HCT116 (cell line): Measurements from ENCODE around the gene FAM193A. TPM values are rescaled to one million over a fixed set of nuclear protein-coding genes. Genes with fewer than 3 reads are reported as not detected.
"Not testable (repeated sequence)": the region's sequence is repeated elsewhere in the genome, so short reads cannot be mapped to it uniquely, and the experiment has no call there.

Source experiments
- ATAC-seq: fragments of 200-7000 bp; cut with Tn5 transposase; 2 replicates; pipeline ENCODE4 v1.9.1; 2020; ENCODE audit warnings: mild to moderate bottlenecking, moderate library complexity
- BruUV-seq: library from RNA; stranded (reverse); fragments of 400-500 nt; replicated peaks from 2 replicates; lab custom pipeline; 2021; lab: Mats Ljungman, UMichigan
- CTCF ChIA-PET: fragments of 300-600 bp; sonication (Branson Sonifier 250); formaldehyde crosslinking; loops from one replicate; lab custom pipeline; 2021; ENCODE audit warnings: antibody characterized with exemption; lab: Charles Lee
- POLR2A ChIA-PET: fragments of 300-600, 350-600 bp; sonication (Branson Sonifier 250); formaldehyde crosslinking; loops from one replicate; lab custom pipeline; 2021; ENCODE audit warnings: antibody characterized with exemption; lab: Charles Lee
- RAD21 ChIA-PET, 2 experiments: fragments of 300-600 bp; sonication (Branson Sonifier 250); formaldehyde crosslinking; loops; one replicate each; lab custom pipeline; 2023; ENCODE audit warnings: low total read pairs in 2 of 2; ENCODE audit not compliant: uncharacterized antibody in 2 of 2, unreplicated experiment in 2 of 2, low non-redundant PET in 1 of 2; lab: Charles Lee
- DNase-seq: peaks from one replicate; pipeline ENCODE4 v3.0.0-alpha.2; 2010; ENCODE audit warnings: low read depth, low spot score
- H2AFZ ChIP-seq: fragments of 200-600 bp; shearing (Covaris generic), sonication (generic); 2 replicates; pipeline ENCODE4 v1.6.1; 2017; ENCODE audit warnings: low read depth, mixed run types, mixed read lengths, antibody characterized with exemption, low read length; ENCODE audit not compliant: poor library complexity, severe bottlenecking
- H3K27ac ChIP-seq: 2 replicates; pipeline ENCODE4 v1.5.1; 2012; ENCODE audit warnings: low read depth, low read length
- H3K27me3 ChIP-seq: fragments of 200-600 bp; sonication (generic); 2 replicates; pipeline ENCODE4 v1.6.1; 2016; ENCODE audit warnings: mixed run types, low read length, mixed read lengths; ENCODE audit not compliant: insufficient read depth
- H3K36me3 ChIP-seq, 2 experiments: fragments of 200-500 bp in 1 of 2; fragments of 200-600 bp in 1 of 2; sonication (Bioruptor generic) in 1 of 2; sonication (generic) in 1 of 2; 2 replicates each; pipeline versions ENCODE4 v1.5.1 to v1.6.1; 2014 to 2016; ENCODE audit warnings: low read length in 2 of 2, inconsistent platforms in 1 of 2, mixed read lengths in 1 of 2, mixed run types in 1 of 2; ENCODE audit not compliant: insufficient read depth in 2 of 2, control insufficient read depth in 1 of 2
- H3K4me1 ChIP-seq, 2 experiments: fragments of 200-600 bp in 1 of 2; sonication (generic) in 1 of 2; 2 replicates each; pipeline versions ENCODE4 v1.5.1 to v1.6.1; 2012 to 2017; ENCODE audit warnings: low read length in 2 of 2, inconsistent platforms in 1 of 2, mild to moderate bottlenecking in 1 of 2, mixed read lengths in 1 of 2, mixed run types in 1 of 2, moderate library complexity in 1 of 2; ENCODE audit not compliant: insufficient read depth in 2 of 2, control insufficient read depth in 1 of 2
- H3K4me2 ChIP-seq: fragments of 200-600 bp; sonication (generic); 2 replicates; pipeline ENCODE4 v1.6.1; 2017; ENCODE audit warnings: mixed run types, low read length, mixed read lengths
- H3K4me3 ChIP-seq, 2 experiments: fragments of 200-600 bp in 1 of 2; sonication (generic) in 1 of 2; replicated peaks in 1 of 2; 2 replicates each; pipeline ENCODE4 v1.5.1; 2011 to 2016; ENCODE audit warnings: low read length in 2 of 2, control low read depth in 1 of 2, low read depth in 1 of 2, mild to moderate bottlenecking in 1 of 2, mixed read lengths in 1 of 2, mixed run types in 1 of 2
- H3K79me2 ChIP-seq: fragments of 200-600 bp; sonication (generic); 2 replicates; pipeline ENCODE4 v1.6.1; 2017; ENCODE audit warnings: mild to moderate bottlenecking, mixed run types, low read length, moderate library complexity, mixed read lengths; ENCODE audit not compliant: insufficient read depth
- H3K9ac ChIP-seq: fragments of 200-600 bp; sonication (generic); 2 replicates; pipeline ENCODE4 v1.6.1; 2016; ENCODE audit warnings: low read length, mixed read lengths
- H3K9me2 ChIP-seq: fragments of 200-600 bp; sonication (generic), shearing (Covaris generic); 2 replicates; pipeline ENCODE4 v1.6.1; 2017; ENCODE audit warnings: mixed run types, mild to moderate bottlenecking, moderate library complexity; ENCODE audit not compliant: insufficient read depth
- H3K9me3 ChIP-seq, 2 experiments: fragments of 200-500 bp in 1 of 2; fragments of 200-600 bp in 1 of 2; sonication (Bioruptor generic) in 1 of 2; sonication (generic) in 1 of 2; 2 replicates each; pipeline ENCODE4 v1.6.1; 2014 to 2017; ENCODE audit warnings: low read length in 2 of 2, mixed read lengths in 2 of 2, inconsistent platforms in 1 of 2, low read depth in 1 of 2, mild to moderate bottlenecking in 1 of 2, mixed run types in 1 of 2, moderate library complexity in 1 of 2; ENCODE audit not compliant: control insufficient read depth in 1 of 2, insufficient read depth in 1 of 2
- H4K20me1 ChIP-seq: fragments of 200-600 bp; sonication (generic), shearing (Covaris generic); 2 replicates; pipeline ENCODE4 v1.6.1; 2017; ENCODE audit warnings: mixed run types, mild to moderate bottlenecking, moderate library complexity; ENCODE audit not compliant: insufficient read depth
- JUND ChIP-seq: IDR thresholded peaks from 2 replicates; pipeline ENCODE4 v1.6.1; 2012
- POLR2A ChIP-seq: IDR thresholded peaks from 2 replicates; pipeline ENCODE4 v1.7.0; 2011; ENCODE audit warnings: borderline replicate concordance; ENCODE audit not compliant: insufficient read depth, insufficient read length; ENCODE audit errors: extremely low read depth
- RAD21 ChIP-seq: IDR thresholded peaks from 2 replicates; pipeline ENCODE4 v1.6.1; 2012; ENCODE audit warnings: low read depth, mild to moderate bottlenecking
- SIN3A ChIP-seq: IDR thresholded peaks from 2 replicates; pipeline ENCODE4 v1.6.1; 2012; ENCODE audit warnings: low read depth
- YY1 ChIP-seq: IDR thresholded peaks from 2 replicates; pipeline ENCODE4 v1.6.1; 2011; ENCODE audit warnings: low read length, low read depth, moderate library complexity, mild to moderate bottlenecking; ENCODE audit not compliant: insufficient replicate concordance; ENCODE audit errors: extremely low read depth
- ZNF274 ChIP-seq: fragments of 200-500 bp; sonication (Bioruptor generic); IDR thresholded peaks from 2 replicates; pipeline ENCODE4 v1.6.1; 2014; ENCODE audit warnings: mild to moderate bottlenecking, low read depth, low read length, inconsistent platforms
- intact Hi-C: fragments of 100-400 bp; cut with micrococcal nuclease; formaldehyde crosslinking; loops from 2 replicates; pipeline ENCODE4 v1.10.0; 2022
- total RNA-seq: library from RNA; stranded (reverse); gene quantifications from one replicate; pipeline ENCODE4 v1.2.1, GENCODE V29; 2021; ENCODE audit not compliant: unreplicated experiment
- TF ChIP-seq, protein P1 (sequence below): IDR thresholded peaks from 2 replicates; pipeline ENCODE4 v1.6.1; 2012

The FAM193A gene
- total RNA-seq, 1 experiment from 2014 or later: 15.7 TPM

DNA sequence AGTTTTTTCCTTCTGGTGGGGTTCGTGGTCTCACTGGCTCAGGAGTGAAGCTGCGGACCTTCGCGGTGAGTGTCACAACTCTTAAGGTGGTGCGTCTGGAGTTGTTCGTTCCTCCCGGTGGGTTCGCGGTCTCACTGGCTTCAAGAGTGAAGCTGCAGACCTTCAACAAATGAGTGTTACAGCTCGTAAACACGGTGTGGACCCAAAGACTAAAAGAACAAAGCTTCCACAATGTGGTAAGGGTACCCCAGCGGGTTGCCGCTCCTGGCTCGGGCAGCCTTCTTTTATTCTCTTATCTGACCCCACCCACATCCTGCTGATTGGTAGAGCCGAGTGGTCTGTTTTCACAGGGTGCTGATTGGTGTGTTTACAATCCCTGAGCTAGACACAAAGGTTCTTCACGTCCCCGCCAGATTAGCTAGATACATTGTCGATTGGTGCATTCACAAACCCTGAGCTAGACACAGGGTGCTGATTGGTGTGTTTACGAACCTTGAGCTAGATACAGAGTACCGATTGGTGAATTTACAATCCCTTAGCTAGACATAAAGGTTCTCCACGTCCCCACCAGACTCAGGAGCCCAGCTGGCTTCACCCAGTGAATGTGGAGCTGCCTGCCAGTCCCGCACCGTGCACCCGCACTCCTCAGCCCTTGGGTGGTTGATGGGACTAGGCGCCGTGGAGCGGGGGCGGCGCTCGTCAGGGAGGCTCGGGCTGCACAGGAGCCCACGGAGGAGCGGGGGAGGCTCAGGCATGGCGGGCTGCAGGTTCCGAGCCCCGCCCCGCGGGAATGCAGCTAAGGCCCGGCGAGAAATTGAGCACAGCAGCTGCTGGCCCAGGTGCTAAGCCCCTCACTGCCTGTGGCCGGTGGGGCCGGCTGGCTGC is 226.3 kb downstream of the FAM193A start:
- H3K4me3 ChIP-seq, ATAC-seq, H3K79me2 ChIP-seq, BruUV-seq, H4K20me1 ChIP-seq, POLR2A ChIA-PET, H3K4me2 ChIP-seq, H3K9me2 ChIP-seq, H2AFZ ChIP-seq, H3K9me3 ChIP-seq, intact Hi-C loops, H3K9ac ChIP-seq: not testable (repeated sequence)
- CTCF ChIA-PET: interaction anchor here (1.3 kb wide), 1 partner anchor 247 kb away, joined by 3 read pairs; no protein-coding TSS in a partner anchor
- peak; percentile 34 for TF ChIP-seq POLR2A
- TF ChIP-seq, all 23 proteins: peak for 1; not testable (repeated sequence) for 22
- not testable (repeated sequence) for H3K27ac ChIP-seq, H3K36me3 ChIP-seq, DNase-seq, H3K27me3 ChIP-seq
- RAD21 ChIA-PET: interaction anchor here in 1 of 2 experiments (1.0 kb wide), 1 partner anchor 172 kb away, joined by 3 read pairs; no protein-coding TSS in a partner anchor
- peaks cover 12 to 30% of the 10 kb centered on the region in 2 experiments for H3K4me1 ChIP-seq

DNA sequence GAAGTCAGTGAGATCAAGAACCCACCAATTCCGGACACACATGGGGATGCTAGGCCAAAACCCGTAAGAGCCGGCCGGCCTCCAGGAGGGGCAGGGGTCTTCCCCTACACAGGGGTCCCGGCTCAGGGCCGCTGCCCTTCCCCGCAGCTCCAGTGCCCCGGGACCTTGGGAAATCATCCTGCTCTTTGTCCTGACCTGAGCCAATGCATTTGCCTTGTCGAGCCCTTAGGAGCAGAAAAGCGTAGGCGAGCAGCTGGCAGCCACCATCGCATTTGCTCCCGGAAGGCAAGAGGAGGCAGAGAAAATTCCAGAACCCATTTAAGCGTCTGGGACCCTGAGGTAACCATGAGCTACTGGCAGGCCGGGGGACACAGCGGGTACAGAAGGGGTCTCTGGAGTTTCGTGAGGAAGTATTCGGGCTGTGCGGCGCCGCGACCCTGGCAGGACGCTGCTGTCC is 227.1 kb downstream of the FAM193A start:
- Histone ChIP-seq H2AFZ (no peak overlapping the region), H3K4me2 (peak overlapping the region; percentile 90), H3K36me3 (no peaks in the 10 kb centered on the region), H3K4me3 (no peak overlapping the region), H3K9ac (no peak overlapping the region), H3K9me3 (no peaks in the 10 kb centered on the region), H3K9me2 (no peaks in the 10 kb centered on the region), H4K20me1 (no peaks in the 10 kb centered on the region), H3K27ac (no peak overlapping the region; the same call in 1 of the 2 replicates), H3K79me2 (no peaks in the 10 kb centered on the region), H3K27me3 (no peaks in the 10 kb centered on the region), H3K4me1 (peaks cover 12 to 30% of the 10 kb centered on the region in 2 experiments)
- POLR2A ChIA-PET: no interaction called here
- RAD21 ChIA-PET: interaction anchor here in 1 of 2 experiments (0.6 to 1.5 kb wide), 3 partner anchors 56 to 173 kb away, joined by 3 to 5 read pairs (median 4); no protein-coding TSS in a partner anchor
- no peak for DNase-seq
- CTCF ChIA-PET: interaction anchor here (1.1 to 1.4 kb wide), 4 partner anchors 22 to 274 kb away, joined by 3 to 6 read pairs (median 4); partner anchors contain the start of genes GRK4 and NOP14
- no peak for ATAC-seq
- TF ChIP-seq SIN3A (no peak), RAD21 (no peak), JUND (no peak), YY1 (no peak), ZNF274 (no peak)
- TF ChIP-seq, protein P1, sequence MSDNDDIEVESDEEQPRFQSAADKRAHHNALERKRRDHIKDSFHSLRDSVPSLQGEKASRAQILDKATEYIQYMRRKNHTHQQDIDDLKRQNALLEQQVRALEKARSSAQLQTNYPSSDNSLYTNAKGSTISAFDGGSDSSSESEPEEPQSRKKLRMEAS: no peak
- intact Hi-C loops: no loop called here
- BruUV-seq: no TSS peak
